Body of pancreas (tissue), 4 donors: Measurements from ENCODE around the gene FAM107B.

ENCODE experiments used
- POLR2A ChIP-seq, 3 donors: fragments of 450-650 bp; IDR thresholded peaks; one replicate each; pipeline ENCODE4 v1.6.1; 2016; ENCODE audit warnings: antibody characterized with exemption in 3 of 3, mild to moderate bottlenecking in 2 of 3
- TF ChIP-seq, protein P1 (sequence below), 7 experiments: fragments of 450-650 bp in 4 of 7; fragments of 200-600 bp in 3 of 7; sonication (generic) in 3 of 7; IDR thresholded peaks; one replicate each; pipeline ENCODE4 v1.5.1; 2016 to 2019; ENCODE audit warnings: antibody characterized with exemption in 7 of 7

DNA sequence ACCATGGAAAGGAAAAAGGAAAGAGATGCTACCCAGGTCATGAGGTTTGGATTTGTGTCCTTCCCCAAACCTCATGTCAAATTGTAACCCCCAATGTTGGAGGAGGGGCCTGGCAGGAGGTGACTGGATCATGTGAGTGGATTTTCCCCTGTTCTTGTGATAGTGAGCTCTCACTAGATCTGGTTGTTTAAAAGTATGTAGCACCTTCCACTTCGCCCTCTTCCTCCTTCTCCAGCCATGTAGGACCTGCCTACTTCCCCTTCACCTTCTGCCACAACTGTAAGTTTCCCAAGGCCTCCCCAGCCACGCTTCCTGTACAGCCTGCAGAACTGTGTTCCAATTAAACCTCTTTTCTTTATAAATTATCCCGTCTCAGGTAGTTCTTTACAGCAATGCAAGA, 113.9 kb downstream of the FAM107B start:
- TF ChIP-seq, protein P1, sequence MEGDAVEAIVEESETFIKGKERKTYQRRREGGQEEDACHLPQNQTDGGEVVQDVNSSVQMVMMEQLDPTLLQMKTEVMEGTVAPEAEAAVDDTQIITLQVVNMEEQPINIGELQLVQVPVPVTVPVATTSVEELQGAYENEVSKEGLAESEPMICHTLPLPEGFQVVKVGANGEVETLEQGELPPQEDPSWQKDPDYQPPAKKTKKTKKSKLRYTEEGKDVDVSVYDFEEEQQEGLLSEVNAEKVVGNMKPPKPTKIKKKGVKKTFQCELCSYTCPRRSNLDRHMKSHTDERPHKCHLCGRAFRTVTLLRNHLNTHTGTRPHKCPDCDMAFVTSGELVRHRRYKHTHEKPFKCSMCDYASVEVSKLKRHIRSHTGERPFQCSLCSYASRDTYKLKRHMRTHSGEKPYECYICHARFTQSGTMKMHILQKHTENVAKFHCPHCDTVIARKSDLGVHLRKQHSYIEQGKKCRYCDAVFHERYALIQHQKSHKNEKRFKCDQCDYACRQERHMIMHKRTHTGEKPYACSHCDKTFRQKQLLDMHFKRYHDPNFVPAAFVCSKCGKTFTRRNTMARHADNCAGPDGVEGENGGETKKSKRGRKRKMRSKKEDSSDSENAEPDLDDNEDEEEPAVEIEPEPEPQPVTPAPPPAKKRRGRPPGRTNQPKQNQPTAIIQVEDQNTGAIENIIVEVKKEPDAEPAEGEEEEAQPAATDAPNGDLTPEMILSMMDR (IDR thresholded peaks at IDR 0.05), result no peak
- TF ChIP-seq POLR2A (IDR thresholded peaks at IDR 0.05), result no peak
